Heart left ventricle (tissue), 16 donors: ENCODE data around the gene NANS. TPM values are rescaled to one million over a fixed set of nuclear protein-coding genes. Genes with fewer than 3 reads are reported as not detected.

Experiments used
- ATAC-seq, 4 donors: fragments of 200-7000 bp; cut with Tn5 transposase; one replicate each; pipeline ENCODE4 v1.9.1; 2020 to 2022; ENCODE audit warnings: moderate library complexity in 4 of 4, mild to moderate bottlenecking in 3 of 4, moderate number of reproducible peaks in 1 of 4
- DNase-seq, 5 donors: peaks; one replicate each; pipeline ENCODE4 v3.0.0-alpha.2; 2020
- H3K27ac ChIP-seq, 12 donors: fragments of 200-600 bp; sonication (generic) in 4 of 12; one replicate each; pipeline versions ENCODE4 v1.5.0 to v1.8.0; 2016 to 2022; ENCODE audit warnings: mild to moderate bottlenecking in 2 of 12
- H3K27me3 ChIP-seq, 9 donors: fragments of 200-600 bp; sonication (generic) in 2 of 9; one replicate each; pipeline versions ENCODE4 v1.5.1 to v1.8.0; 2016 to 2022; ENCODE audit warnings: mild to moderate bottlenecking in 3 of 9
- H3K36me3 ChIP-seq, 9 donors: fragments of 200-600 bp; sonication (generic) in 2 of 9; one replicate each; pipeline versions ENCODE4 v1.5.0 to v1.8.0; 2018 to 2022; ENCODE audit warnings: mild to moderate bottlenecking in 2 of 9
- H3K4me1 ChIP-seq, 12 donors: fragments of 200-600 bp; sonication (generic) in 4 of 12; one replicate each; pipeline versions ENCODE4 v1.5.0 to v1.8.0; 2016 to 2022; ENCODE audit warnings: mild to moderate bottlenecking in 3 of 12
- H3K4me3 ChIP-seq, 12 donors: fragments of 200-600 bp; sonication (generic) in 4 of 12; one replicate each; pipeline versions ENCODE4 v1.5.0 to v1.8.0; 2017 to 2022; ENCODE audit warnings: mild to moderate bottlenecking in 9 of 12, moderate library complexity in 4 of 12
- H3K9me3 ChIP-seq, 12 donors: fragments of 200-600 bp; sonication (generic) in 4 of 12; one replicate each; pipeline versions ENCODE4 v1.5.0 to v1.8.0; 2016 to 2022; ENCODE audit warnings: mild to moderate bottlenecking in 1 of 12
- CTCF ChIP-seq, 12 donors: fragments of 200-600 bp; sonication (generic) in 4 of 12; IDR thresholded peaks; one replicate each; pipeline versions ENCODE4 v1.5.0 to v1.8.0; 2018 to 2022; ENCODE audit warnings: antibody characterized with exemption in 12 of 12, mild to moderate bottlenecking in 5 of 12
- POLR2A ChIP-seq, 2 donors: fragments of 450-650 bp; IDR thresholded peaks; one replicate each; pipeline ENCODE4 v1.6.1; 2017; ENCODE audit warnings: antibody characterized with exemption in 2 of 2, mild to moderate bottlenecking in 2 of 2, moderate library complexity in 2 of 2
- WGBS, 4 donors: extraction: QIAGEN DNeasy Blood & Tissue Kit in 2 of 4; methylation state at CpG; one replicate each; pipeline versions ENCODE4 v1.1.5 to v1.1.7; 2013 to 2018; 5-methylcytosine and 5-hydroxymethylcytosine counted together
- intact Hi-C, 10 donors: fragments of 100-400 bp; cut with DNase I; formaldehyde crosslinking; loops; one replicate each; pipeline versions ENCODE4 v1.11.1 to v1.14.2; 2022
- polyA plus RNA-seq, 2 donors: library from polyadenylated mRNA; stranded (reverse); fragments of 200-250 nt; gene quantifications; one replicate each; pipeline ENCODE4 v1.2.3, GENCODE V29; 2013
- total RNA-seq, 9 donors: library from RNA; depleted of rRNA in 2 of 9; stranded (reverse); fragments of >200 nt in 2 of 9; fragmentation: NEBNext Ultra II Directional in 3 of 9; extraction: Animal tissue kit (Norgen Biotek cat#: 25700) in 3 of 9; gene quantifications; one replicate each; pipeline versions ENCODE4 v1.1.0 to v1.2.4, GENCODE V29; 2016 to 2023
- donor health status: ischemic (EF 13 %, LVEDD 7.1; RV severe dilation, severe dysfunction).
- donor health status: healthy with polysubstance abuse.
- donor health status: DM: no; HTN: yes; CAD: no.
- donor health status: DM: no; HTN: no; CAD: no.
- donor health status: ischemic (EF 25% LVEDD 6.9; RV normal size, moderate dysfunction).
- donor health status: ischemic (EF 25% LVEDD 5.7; RV mildly dilated, moderate dysfunction).
- donor health status: healthy.
- donor health status: DM: yes; HTN: yes; CAD: no.
- donor health status: ischemic (EF 35%, LVEDD 5.7; RV mildly dilated, moderate dysfunction).
- donor health status: nonischemic (EF 11% LVEDD 7.7; RV severe dilation, severe dysfunction).
- donor health status: DM: yes; HTN: yes; CAD: no.
- donor health status: PGD.
- donor health status: ischemic (EF 29% LVEDD 5.4; RV normal size, mild dysfunction).
- donor health status: nonischemic (EF 23%, LVEDD 6.1; RV moderate dilation, normal function).

The NANS gene
- total and polyA plus RNA-seq, 11 donors, result 24.3 to 144 (median 40.7) TPM

- Histone ChIP-seq H3K4me3 (no peak overlapping the region), H3K9me3 (no peaks in the 10 kb centered on the region), H3K4me1 (peaks cover 0 to 60% (median 5%) of the 10 kb centered on the region in 12 donors), H3K36me3 (peaks cover 0 to 47% (median 36%) of the 10 kb centered on the region in 9 donors), H3K27ac (peak overlapping the region in 6 of 12 donors; percentile 58 to 80 (median 72)), H3K27me3 (no peaks in the 10 kb centered on the region)
- no peak for DNase-seq
- ATAC-seq, result no peak
- intact Hi-C loops, result loop anchor here in 1 of 10 donors (5.0 kb wide), 1 partner anchor 33 kb away; no protein-coding TSS in a partner anchor
- no peak for TF ChIP-seq CTCF (IDR thresholded peaks at IDR 0.05)
- TF ChIP-seq POLR2A (IDR thresholded peaks at IDR 0.05), result no peak
- 94 to 99% (median 95%) methylated on average over 7 to 8 of the region's 8 CpGs for WGBS, 4 donors
Measured at GRCh38 chr9:98020476-98021145, 35.9 kb upstream of the NANS start.

DNA sequence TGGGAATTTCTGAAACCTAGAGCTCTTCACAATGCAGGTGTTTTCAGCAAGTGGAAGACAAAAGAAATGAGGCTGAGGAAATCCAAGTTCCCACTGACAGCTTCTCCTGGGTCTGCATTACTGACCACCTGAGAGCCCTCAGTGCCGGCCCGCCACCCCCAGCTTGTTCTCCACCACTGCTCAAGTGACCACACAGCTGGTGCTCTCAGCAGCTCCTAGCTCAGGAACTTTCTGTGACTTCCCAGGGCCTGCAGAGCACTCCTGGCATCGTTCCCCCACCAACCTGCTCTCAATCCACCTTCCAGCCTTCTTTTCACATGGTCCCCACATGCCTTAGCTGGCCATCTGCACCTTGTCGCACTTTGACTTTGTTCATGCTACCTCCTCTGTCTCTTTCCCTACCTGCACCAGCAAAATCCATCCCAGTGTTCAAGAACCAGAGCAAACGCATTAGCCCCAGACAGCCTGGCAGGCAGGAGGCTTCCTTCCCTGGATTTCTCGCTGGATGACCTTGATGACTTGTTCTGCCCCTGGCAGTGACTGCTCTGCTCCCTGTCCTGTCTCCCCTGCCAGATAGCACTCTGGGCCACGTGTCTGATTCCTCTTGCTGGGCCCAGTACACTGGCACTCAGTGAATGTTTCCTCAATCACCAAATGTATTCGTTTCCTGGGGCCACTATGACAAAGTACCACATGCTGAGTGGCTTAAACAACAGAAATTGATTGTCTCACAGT is 35.1 kb upstream of the NANS start:
- WGBS, 4 donors, result 56 to 64% (median 57%) methylated on average over 8 of the region's 8 CpGs
- peak; percentile 93 to 95 (median 94) for ATAC-seq

GRCh38 chr9:98022447-98022846 is 34.1 kb upstream of the NANS start:
- WGBS, 4 donors, result 72 to 85% (median 74%) methylated on average over 8 of the region's 8 CpGs
- DNase-seq, result no peak
- no peak overlapping the region for H3K4me3 ChIP-seq
- peaks cover 0 to 50% (median 5%) of the 10 kb centered on the region in 12 donors for H3K4me1 ChIP-seq
- TF ChIP-seq CTCF (IDR thresholded peaks at IDR 0.05) (no peak), POLR2A (IDR thresholded peaks at IDR 0.05) (no peak)
- no peak for ATAC-seq
- peaks cover 0 to 28% (median 17%) of the 10 kb centered on the region in 9 donors for H3K36me3 ChIP-seq
- H3K9me3 ChIP-seq, result no peaks in the 10 kb centered on the region
- H3K27ac ChIP-seq, result peak overlapping the region in 9 of 12 donors; percentile 41 to 85 (median 74)
- intact Hi-C loops, result loop anchor here in 1 of 10 donors (5.0 kb wide), 1 partner anchor 35 kb away; no protein-coding TSS in a partner anchor
- no peaks in the 10 kb centered on the region for H3K27me3 ChIP-seq

More for the DNA sequence above, 35.1 kb upstream of the NANS start:
- TF ChIP-seq CTCF (IDR thresholded peaks at IDR 0.05) (no peak), POLR2A (IDR thresholded peaks at IDR 0.05) (no peak)
- H3K4me3 ChIP-seq, result no peak overlapping the region
- no peaks in the 10 kb centered on the region for H3K27me3 ChIP-seq
- peaks cover 0 to 59% (median 5%) of the 10 kb centered on the region in 12 donors for H3K4me1 ChIP-seq
- no peaks in the 10 kb centered on the region for H3K9me3 ChIP-seq
- intact Hi-C loops, result loop anchor here in 1 of 10 donors (5.0 kb wide), 1 partner anchor 34 kb away; no protein-coding TSS in a partner anchor
- H3K27ac ChIP-seq, result peak overlapping the region in 11 of 12 donors; percentile 23 to 85 (median 74)
- peak in 4 of 5 donors; percentile 66 to 85 (median 76) for DNase-seq
- H3K36me3 ChIP-seq, result peaks cover 0 to 38% (median 27%) of the 10 kb centered on the region in 9 donors

DNA sequence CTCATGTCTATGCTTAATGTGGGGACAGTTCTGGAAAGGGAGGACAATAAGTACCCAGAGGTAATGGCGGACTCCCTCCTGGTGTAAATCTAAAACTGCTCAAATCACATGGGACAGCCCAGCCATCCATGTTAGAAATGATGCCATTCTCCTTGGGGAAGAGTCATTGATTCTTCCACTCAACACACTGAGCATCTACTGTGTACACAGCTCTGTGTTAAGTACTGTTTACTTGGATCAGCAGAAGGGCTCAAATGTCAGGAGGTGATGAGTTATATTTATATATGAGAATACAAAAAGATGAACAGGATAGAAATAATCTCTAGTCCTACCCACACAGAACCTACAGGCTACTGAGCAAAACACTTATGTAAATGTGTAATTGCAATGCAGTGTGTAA is 31.8 kb upstream of the NANS start:
- WGBS, 4 donors, result 88 to 100% (median 95%) methylated on average over 1 of the region's 1 CpG
- intact Hi-C loops, result loop anchor here in 1 of 10 donors (5.0 kb wide), 1 partner anchor 37 kb away; no protein-coding TSS in a partner anchor
- Histone ChIP-seq H3K4me1 (peaks cover 0 to 29% (median 5%) of the 10 kb centered on the region in 12 donors), H3K4me3 (no peak overlapping the region), H3K27ac (no peak overlapping the region), H3K27me3 (no peaks in the 10 kb centered on the region), H3K36me3 (peaks cover 0 to 6% (median under 1%) of the 10 kb centered on the region in 9 donors), H3K9me3 (no peaks in the 10 kb centered on the region)
- no peak for TF ChIP-seq POLR2A (IDR thresholded peaks at IDR 0.05)
- TF ChIP-seq CTCF (IDR thresholded peaks at IDR 0.05), result no peak
- ATAC-seq, result no peak
- DNase-seq, result no peak
